OCI-LY3 (cell line): Measurements from ENCODE around the gene ZMYND10.

Experiments
- H2AFZ ChIP-seq: fragments of 200-600, 300-600 bp; shearing (Covaris generic); 2 replicates; pipeline ENCODE4 v1.6.0; 2014; ENCODE audit warnings: antibody characterized with exemption, low read depth, low read length
- H3K27ac ChIP-seq: fragments of 200-600, 300-600 bp; sonication (generic); 2 replicates; pipeline ENCODE4 v1.5.1; 2014; ENCODE audit warnings: mild to moderate bottlenecking, low read length, moderate library complexity, mixed read lengths
- H3K27me3 ChIP-seq: fragments of 200-600, 300-600 bp; sonication (generic); 2 replicates; pipeline ENCODE4 v1.6.1; 2014; ENCODE audit warnings: low read depth, low read length, mixed read lengths
- H3K36me3 ChIP-seq: fragments of 200-600, 300-600 bp; sonication (generic); replicated peaks from 2 replicates; pipeline ENCODE3; 2014; ENCODE audit warnings: low read depth, low read length, mixed read lengths
- H3K4me1 ChIP-seq: fragments of 300-600, 200-600 bp; sonication (generic); 2 replicates; pipeline ENCODE4 v1.6.1; 2014; ENCODE audit warnings: low read length, mixed read lengths
- H3K4me2 ChIP-seq: fragments of 200-600, 300-600 bp; sonication (generic); 2 replicates; pipeline ENCODE4 v1.6.1; 2014; ENCODE audit warnings: low read length, mixed read lengths
- H3K4me3 ChIP-seq: fragments of 300-600, 200-600 bp; sonication (generic); 2 replicates; pipeline ENCODE4 v1.5.1; 2014; ENCODE audit warnings: antibody characterized with exemption, mild to moderate bottlenecking, low read length, moderate library complexity
- H3K79me2 ChIP-seq: fragments of 300-600, 200-600 bp; shearing (Covaris generic); 2 replicates; pipeline ENCODE4 v1.6.1; 2014; ENCODE audit warnings: mild to moderate bottlenecking, low read length, mixed read lengths
- H3K9ac ChIP-seq: fragments of 300-600, 200-600 bp; shearing (Covaris generic); 2 replicates; pipeline ENCODE4 v1.6.0; 2014; ENCODE audit warnings: mild to moderate bottlenecking, low read length, moderate library complexity
- H3K9me3 ChIP-seq: fragments of 200-600, 300-600 bp; shearing (Covaris generic); 2 replicates; pipeline ENCODE4 v1.6.1; 2014; ENCODE audit warnings: low read length, mixed read lengths; ENCODE audit not compliant: insufficient read depth
- H4K20me1 ChIP-seq: fragments of 200-600, 300-600 bp; sonication (generic); 2 replicates; pipeline ENCODE4 v1.6.1; 2016; ENCODE audit warnings: low read length, mixed read lengths; ENCODE audit not compliant: insufficient read depth
- EZH2phosphoT487 ChIP-seq: fragments of 200-600 bp; shearing (Covaris generic); IDR thresholded peaks from 2 replicates; pipeline ENCODE4 v1.6.1; 2018; ENCODE audit warnings: antibody characterized with exemption, mixed run types, low read depth
- TF ChIP-seq, protein P1 (sequence below): fragments of 200-600, 300-600 bp; sonication (generic); IDR thresholded peaks from 2 replicates; pipeline ENCODE4 v1.5.1; 2014; ENCODE audit warnings: antibody characterized with exemption, low read length, low read depth

ZMYND10 gene

DNA sequence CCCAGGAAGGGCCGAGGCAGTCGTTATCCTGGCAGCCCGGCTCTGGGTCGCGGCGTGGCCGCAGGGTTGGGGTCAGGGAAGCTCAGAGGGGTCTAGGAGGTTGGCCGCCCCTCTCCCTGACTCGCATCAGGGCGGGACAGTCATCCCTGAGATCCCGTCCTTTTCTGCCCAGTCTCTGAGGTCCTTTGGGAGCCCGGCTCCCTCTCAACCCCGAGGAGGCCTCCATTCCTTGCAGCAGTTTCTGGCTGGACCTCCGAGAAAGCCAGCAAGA lies 23.5 kb downstream of the ZMYND10 start:
- TF ChIP-seq EZH2phosphoT487: no peak
- TF ChIP-seq, protein P1, sequence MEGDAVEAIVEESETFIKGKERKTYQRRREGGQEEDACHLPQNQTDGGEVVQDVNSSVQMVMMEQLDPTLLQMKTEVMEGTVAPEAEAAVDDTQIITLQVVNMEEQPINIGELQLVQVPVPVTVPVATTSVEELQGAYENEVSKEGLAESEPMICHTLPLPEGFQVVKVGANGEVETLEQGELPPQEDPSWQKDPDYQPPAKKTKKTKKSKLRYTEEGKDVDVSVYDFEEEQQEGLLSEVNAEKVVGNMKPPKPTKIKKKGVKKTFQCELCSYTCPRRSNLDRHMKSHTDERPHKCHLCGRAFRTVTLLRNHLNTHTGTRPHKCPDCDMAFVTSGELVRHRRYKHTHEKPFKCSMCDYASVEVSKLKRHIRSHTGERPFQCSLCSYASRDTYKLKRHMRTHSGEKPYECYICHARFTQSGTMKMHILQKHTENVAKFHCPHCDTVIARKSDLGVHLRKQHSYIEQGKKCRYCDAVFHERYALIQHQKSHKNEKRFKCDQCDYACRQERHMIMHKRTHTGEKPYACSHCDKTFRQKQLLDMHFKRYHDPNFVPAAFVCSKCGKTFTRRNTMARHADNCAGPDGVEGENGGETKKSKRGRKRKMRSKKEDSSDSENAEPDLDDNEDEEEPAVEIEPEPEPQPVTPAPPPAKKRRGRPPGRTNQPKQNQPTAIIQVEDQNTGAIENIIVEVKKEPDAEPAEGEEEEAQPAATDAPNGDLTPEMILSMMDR: no peak
- peaks cover 22% of the 10 kb centered on the region for H3K36me3 ChIP-seq
- H3K4me1 ChIP-seq: peaks cover 32% of the 10 kb centered on the region
- peaks cover 27% of the 10 kb centered on the region for H3K79me2 ChIP-seq
- peak overlapping the region; percentile 84 for H3K4me3 ChIP-seq
- 0 out of 2 replicates have a peak overlapping the region, but pooled peaks have one; percentile 74 for H3K27ac ChIP-seq
- no peaks in the 10 kb centered on the region for H3K27me3 ChIP-seq
- no peaks in the 10 kb centered on the region for H4K20me1 ChIP-seq
- H3K9ac ChIP-seq: peak overlapping the region; percentile 86
- H2AFZ ChIP-seq: no peak overlapping the region
- no peaks in the 10 kb centered on the region for H3K9me3 ChIP-seq
- peak overlapping the region; percentile 87 for H3K4me2 ChIP-seq

DNA sequence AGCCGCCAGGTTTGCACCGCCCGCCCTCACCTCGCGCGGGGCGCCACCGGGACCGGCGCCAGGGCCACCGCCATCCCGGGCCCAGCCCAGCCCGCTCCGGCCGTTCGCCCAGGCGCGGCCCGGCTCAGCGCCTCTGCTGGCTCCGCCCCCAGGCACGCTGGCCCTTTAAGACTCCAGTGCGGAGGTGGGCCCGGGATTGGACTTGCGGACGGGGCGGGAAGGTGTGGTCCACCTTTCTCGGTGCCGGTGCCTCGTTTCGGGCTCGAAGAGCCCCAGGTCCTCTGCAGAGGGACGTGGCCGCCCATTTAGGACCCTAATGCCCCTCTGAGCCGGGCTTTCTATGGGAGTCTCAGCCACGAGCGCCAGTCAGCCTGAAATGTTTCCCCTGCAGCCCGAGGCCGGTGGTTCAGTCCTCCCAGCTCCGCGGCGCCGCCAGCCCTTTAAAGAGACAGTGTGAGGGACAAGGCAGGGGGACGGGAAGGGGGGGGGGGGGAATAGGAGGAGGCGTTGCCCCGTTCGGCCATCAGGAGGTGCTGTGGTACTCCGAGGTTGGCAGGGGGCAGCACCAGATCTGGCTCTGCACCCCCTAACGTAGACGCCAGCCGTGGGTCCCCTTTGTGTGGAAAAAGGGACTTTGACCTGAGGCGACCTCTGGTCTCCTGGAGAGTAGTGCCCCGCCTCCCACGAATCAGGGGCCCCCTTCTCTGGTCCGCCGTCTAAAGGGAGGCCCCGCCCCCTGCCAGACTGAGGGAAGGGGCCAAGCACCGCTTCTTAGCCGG lies 24.0 kb downstream of the ZMYND10 start:
- no peak for TF ChIP-seq EZH2phosphoT487
- TF ChIP-seq, protein P1: peak; percentile 61
- H3K9ac ChIP-seq: peak overlapping the region; percentile 86
- H3K4me3 ChIP-seq: peak overlapping the region; percentile 84

DNA sequence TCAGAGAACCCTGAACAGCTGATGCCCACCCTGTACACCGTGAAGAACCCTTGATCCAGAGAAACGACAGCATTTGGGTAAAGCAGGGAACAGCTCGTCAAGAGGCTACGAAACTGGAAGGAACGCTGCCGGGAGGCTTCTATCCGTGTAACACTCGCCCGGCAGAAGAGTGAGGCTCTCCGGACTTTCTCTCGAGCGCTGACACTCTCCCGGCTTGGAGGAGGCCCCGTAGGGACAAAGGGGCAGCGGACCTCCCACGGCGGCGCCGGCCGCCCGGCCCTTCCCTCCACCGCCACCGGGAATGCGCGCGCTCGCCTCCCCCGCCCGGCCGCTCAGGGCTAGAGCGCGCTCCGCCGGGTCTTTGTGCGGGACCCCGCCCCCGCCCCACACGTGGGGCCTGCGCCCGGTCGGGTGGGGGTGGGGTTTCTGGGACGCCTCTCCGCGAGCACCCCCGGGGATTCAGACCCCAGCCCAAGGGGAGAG lies 24.6 kb downstream of the ZMYND10 start:
- Histone ChIP-seq H3K9me3 (no peaks in the 10 kb centered on the region), H3K4me3 (peak overlapping the region; percentile 84), H3K79me2 (peaks cover 19% of the 10 kb centered on the region), H3K36me3 (peaks cover 28% of the 10 kb centered on the region), H3K27me3 (no peaks in the 10 kb centered on the region), H3K27ac (peak overlapping the region; percentile 74), H3K9ac (peak overlapping the region; percentile 86), H4K20me1 (no peaks in the 10 kb centered on the region), H2AFZ (peak overlapping the region; percentile 93), H3K4me1 (peaks cover 31% of the 10 kb centered on the region), H3K4me2 (peak overlapping the region; percentile 87)
- TF ChIP-seq, protein P1: no peak
- TF ChIP-seq EZH2phosphoT487: no peak

More for the DNA sequence above, 24.0 kb downstream of the ZMYND10 start:
- H3K27ac ChIP-seq: peak overlapping the region; percentile 74
- H3K4me1 ChIP-seq: peaks cover 31% of the 10 kb centered on the region
- no peaks in the 10 kb centered on the region for H3K27me3 ChIP-seq
- H3K79me2 ChIP-seq: peaks cover 23% of the 10 kb centered on the region
- peak overlapping the region; percentile 87 for H3K4me2 ChIP-seq
- peak overlapping the region; percentile 93 for H2AFZ ChIP-seq
- H4K20me1 ChIP-seq: no peaks in the 10 kb centered on the region
- H3K36me3 ChIP-seq: peaks cover 24% of the 10 kb centered on the region
- H3K9me3 ChIP-seq: no peaks in the 10 kb centered on the region

DNA sequence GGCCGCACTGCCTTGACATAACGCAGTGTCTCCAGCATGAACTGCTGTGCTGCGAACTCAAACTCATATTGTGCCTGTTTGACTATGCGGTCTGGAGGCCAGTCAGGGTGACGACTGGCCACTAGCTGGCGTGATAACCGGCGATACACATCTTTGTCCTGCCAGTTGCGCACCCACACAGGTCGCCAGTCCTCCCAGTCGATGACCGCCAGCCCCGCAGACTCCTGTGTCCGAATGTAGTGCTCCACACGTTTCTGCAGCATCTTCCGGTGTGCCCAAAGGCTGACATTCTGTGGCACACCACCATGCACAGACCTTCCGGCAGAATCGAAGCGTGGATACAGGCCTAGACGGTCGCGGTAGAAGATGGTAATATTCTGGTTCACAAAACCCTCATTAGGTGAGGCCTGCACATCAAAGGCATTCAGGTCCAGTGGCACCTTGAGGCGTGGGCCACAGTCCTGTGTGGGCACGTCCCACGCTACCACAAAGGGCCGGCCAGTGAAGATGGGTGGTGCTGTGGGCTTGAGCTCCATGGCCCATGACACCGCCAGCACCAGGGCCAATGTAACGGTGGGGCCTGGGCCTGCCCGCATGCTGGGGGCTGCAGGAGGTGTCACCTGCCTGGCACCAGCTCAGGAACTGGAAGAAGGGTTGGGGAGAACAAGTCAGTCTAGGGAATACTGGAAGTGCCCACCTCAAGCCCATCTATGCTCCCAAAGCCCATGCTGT lies 25.5 kb downstream of the ZMYND10 start:
- Histone ChIP-seq H3K79me2 (peaks cover 19% of the 10 kb centered on the region), H3K36me3 (peaks cover 26% of the 10 kb centered on the region), H3K9ac (peak overlapping the region; percentile 86), H3K9me3 (no peaks in the 10 kb centered on the region), H4K20me1 (no peaks in the 10 kb centered on the region), H3K4me1 (peaks cover 31% of the 10 kb centered on the region), H3K4me2 (peak overlapping the region; percentile 87), H3K27ac (no peak overlapping the region), H3K4me3 (peak overlapping the region; percentile 84), H3K27me3 (no peaks in the 10 kb centered on the region), H2AFZ (no peak overlapping the region)
- TF ChIP-seq, protein P1: no peak
- no peak for TF ChIP-seq EZH2phosphoT487
